GM18868 (cell line): ENCODE measurements around the gene DPP9.
A peak's percentile ranks its signal among the peaks of the same experiment; 100 is the strongest.
"Not testable (repeated sequence)": the region's sequence is repeated elsewhere in the genome, so short reads cannot be mapped to it uniquely, and the experiment has no call there.

Experiments used
- ATAC-seq: cut with Tn5 transposase; IDR thresholded peaks from one replicate; pipeline ENCODE4 v1.9.1; 2021; ENCODE audit warnings: mild to moderate bottlenecking, moderate library complexity; ENCODE audit not compliant: unreplicated experiment

DPP9 gene

DNA sequence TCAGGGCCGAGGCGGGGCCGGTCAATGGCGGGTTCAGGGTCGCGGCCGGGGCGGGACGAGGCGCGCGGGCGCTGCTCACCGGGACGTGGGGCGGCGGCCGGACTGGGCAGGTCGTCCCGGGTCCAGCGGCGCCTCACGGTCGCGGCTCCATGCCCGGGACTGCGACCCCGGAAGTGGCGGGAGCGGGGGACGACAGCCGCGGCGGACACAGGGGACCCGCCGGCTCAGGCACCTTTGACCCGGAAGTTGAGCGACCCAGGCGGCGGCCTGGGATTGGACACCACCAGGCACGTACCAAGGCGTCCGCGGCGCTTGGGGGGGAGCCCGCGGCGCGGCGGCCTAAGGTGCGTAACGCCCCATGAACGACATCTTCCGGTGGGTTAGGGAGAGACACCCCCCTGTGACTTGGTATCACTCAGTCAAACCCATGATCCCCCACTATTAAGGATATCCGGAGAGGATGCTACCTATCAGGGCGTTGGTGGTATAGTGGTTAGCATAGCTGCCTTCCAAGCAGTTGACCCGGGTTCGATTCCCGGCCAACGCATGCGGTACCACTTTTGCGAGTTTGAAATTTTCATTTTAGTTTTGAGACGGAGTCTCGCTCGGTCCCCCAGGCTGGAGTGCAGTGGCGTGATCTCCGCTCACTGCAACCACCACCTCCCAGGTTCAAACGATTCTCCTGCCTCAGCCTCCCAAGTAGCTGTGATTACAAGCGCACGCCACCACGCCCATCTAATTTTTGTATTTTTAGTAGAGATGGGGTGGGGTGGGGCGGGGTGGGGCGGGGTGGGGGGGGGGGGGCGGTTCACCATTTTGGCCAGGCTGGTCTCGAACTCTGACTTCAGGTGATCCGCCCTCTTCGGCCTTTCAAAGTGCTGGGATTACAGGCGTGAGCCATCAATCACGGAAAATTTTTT is at the start of gene DPP9:
Gene DPP9, minus strand, starts transcription at position 248 of the 920 bp plus-strand sequence. CDS start 3,936 bp downstream, outside the sequence.
- peak; percentile 92 for ATAC-seq

DNA sequence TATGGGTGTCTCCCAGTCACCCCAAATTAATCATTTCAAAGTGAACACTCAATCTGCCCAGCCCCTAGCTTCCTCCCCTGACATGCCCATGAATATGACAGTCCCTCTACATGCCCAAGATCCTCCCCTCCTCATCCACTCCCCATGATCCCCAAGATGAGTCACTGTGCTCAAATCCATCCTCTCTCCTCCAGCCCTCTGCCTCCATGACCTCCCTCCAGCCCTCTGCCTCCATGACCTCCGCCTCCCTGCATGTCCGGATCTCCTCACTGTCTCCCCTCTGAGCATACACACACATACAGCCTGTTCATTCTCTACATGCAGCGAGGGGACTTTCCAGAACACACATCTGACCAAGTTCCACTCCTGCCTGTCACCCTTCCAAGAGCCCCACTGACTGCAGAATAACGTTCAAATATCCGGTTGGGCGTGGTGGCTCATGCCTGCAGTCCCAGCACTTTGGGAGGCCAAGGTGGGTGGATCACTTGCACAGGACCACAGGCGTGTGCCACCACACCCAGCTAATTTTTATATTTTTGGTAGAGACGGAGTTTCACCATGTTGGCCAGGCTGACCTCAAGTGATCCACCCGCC is 49.5 kb upstream of the DPP9 start:
- no peak for ATAC-seq

DNA sequence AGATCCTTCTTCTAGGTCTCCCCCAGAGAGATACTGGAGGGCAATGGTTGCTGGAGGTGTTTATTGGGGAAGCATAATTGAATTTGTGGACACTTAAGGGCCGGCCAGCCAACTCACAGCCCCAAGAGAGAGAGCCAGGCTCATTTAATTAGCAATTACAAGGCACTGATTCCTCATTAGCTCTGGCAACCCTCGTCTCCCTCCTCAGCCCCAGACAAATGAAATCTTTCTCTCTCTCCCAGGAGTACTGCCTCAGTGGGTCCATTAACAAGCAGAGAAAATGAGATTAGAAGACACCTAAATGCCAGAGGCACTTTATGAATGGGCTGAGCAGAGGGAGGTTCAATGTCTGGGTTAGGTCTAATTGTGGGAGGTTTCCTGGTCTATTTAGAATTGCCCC is 48.9 kb upstream of the DPP9 start:
- no peak for ATAC-seq

DNA sequence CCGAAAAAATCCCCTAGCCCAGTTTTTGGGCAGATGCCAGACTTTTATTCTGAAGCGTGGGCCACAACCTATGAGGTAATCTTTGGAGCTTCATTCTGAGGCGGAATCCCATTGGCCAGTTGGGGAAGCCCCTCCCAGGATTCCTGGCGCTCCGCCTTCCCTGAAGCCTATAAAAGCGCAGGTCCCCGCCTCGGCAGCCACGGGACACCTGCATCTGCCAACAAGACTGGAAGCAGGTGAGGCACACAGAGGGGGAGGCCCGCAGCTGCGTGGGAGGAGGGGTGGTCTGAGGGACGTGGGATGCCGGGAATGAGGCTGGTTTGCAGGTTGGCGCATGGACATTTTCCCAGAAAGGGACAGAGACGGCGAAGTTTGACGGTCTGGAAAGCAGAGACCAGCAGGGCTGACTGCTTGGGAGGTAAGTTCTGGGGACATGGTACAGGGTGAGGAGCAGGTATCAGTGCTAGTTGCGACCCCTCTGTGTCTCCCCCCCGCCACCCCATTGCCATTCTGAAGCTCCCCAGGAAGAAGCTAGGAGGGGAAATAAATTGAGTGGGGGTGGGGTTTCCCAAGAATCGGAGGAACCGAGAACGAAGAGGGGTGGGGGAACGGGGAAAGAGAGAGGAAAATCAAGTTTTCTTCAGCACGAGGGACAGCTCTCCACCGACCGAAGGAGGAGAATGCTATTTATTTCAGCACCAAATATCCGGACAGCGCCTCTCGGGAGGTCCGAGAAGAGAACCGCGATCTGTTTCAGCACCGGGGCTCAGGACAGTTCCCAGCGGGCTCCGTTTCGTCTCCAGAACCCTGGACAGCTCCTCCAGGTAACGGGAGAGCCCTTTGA is 45.5 kb upstream of the DPP9 start:
- no peak for ATAC-seq

DNA sequence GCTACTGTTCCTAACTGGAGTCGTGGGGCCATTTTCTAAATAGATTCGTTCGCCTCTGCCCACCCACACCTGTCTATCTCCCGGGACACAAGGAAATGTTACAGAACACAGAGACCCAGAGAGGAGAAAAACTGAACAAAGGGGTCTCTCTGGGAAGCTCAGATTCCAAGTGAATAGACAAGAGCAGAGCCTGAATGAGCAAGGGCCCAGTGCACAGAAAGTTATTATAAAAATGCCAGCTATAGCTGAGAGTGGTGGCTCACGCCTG is 40.7 kb upstream of the DPP9 start:
- no peak for ATAC-seq

DNA sequence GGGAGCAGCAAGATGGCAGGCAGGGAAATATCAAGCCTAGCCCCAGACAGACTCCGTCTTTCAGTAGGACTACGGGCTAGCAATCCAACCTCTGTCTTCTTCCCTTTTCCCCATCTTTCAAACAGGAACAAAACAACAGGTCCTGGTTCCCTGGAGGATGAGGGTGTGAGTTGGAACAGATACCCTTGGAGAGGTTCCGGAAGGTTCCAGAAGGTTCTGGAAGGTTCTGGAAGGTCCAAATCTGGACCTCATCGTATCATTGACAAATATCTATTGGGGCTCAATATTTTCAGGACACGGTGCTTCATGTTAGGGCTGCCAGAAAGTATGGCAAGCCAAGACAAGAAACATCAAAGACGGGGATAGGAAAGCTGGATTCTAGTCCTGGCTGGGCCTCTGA is 39.4 kb upstream of the DPP9 start:
- no peak for ATAC-seq

DNA sequence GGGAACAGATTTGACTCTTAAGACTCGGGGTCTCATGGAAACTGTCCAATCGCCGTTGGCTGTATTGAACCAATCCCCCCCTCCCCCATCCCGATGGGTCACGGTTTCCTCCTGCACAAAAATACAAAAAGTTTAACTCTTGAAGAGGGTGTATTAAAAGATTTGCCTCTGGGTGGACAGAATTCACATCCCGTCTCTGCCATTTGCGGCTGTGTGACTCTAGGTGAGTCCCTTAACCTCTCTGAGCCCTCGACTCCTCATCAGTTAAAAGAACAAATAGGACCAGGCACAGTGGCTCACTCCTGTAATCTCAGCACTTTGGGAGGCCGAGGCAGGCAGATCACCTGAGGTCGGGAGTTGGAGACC is 36.6 kb upstream of the DPP9 start:
- no peak for ATAC-seq

DNA sequence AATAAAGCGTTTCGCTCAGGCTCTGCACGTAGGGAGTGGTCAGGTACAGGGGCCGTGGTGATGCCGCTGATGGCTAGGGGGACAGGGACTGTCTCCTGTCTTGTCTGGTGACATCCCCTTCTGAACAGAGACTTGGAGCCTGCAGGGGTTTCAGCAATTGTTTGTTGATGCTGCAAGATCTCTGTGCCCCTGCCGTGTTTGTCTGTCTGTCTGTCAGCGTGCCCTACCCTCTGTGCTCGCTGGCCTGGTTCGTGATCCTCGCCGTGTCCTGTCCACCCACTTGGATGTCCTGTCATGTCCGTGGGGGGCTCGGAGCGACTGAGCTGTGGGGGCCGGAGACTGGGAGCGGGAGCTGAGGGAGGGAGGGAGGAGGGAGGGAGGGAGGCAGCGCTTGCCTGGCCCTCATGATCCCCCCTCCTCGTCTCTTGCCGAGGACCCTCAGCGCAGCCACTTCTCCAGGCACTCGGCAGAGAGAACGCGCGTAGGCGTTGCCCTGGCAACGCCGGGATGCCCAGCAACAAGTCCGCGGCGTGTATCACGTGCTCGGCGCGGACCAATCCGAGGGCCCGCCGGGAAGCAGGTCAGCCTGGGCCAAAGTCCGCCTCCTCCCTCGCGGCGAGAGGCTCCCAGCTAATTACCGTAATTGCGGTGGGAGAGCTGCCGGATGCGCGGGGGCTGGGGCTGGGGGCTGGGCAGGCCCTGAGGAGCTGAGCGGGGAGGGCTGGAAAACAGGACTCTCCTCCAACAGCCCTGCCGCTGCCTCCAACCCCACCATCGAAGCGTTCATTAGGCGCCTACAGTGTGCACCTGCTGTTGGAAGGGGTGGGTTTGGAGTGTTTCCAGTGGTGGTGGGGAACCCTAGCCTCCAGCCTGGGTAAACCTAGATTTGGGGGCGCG is 36.0 kb upstream of the DPP9 start:
- no peak for ATAC-seq

DNA sequence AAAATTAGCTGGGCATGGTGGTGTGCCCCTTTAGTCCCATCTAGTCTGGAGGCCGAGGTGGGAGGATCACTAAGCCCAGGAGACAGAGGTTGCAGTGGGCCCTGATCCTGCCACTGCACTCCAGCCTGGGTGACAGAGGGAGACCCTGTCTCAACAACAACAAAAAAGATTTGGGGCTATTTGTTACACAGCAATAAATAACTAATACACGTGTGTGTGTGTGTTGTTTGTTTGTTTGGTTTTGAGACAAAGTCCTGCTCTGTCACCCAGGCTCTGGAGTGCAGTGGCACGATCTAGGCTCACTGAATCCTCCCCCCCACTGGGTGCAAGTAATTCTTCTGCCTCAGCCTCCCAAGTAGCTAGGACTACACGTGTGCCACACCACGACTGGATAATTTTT is 35.0 kb upstream of the DPP9 start:
- no peak for ATAC-seq

DNA sequence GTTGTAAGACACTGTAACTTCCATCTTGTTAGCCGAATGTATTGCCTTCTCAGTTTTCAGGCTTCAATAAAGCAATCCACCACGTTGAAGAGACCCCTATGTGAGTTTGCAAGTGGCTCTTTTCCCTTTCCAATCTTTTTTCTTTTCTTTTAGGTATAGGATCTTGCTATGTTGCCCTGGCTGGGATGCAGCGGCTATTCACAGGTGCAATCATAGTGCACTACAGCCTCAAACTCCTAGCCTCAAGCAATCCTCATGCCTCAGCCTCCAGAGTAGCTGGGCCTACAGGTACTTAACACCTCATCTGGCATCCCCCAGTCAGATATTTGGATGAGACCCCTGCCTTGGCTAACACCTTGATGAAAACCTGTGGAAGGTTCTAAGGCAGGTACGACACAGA is 34.4 kb upstream of the DPP9 start:
- ATAC-seq, result no peak

DNA sequence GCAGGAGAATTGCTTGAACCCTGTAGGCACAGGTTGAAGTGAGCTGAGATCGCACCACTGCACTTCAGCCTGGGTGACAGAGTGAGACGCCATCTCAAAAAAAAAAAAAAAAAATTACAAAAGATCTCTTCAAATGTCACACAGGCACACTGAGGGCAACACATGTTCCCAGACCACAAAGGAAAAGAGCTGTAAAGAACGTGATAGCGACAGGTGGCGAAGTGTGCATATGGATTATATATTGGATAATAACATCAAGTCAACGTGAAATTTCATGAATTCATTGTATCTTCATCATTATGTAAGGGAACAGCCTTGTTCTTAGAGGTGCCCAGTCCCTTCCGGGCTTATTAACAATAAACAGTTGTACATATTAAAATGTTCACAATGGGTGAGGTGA is 31.8 kb upstream of the DPP9 start:
- ATAC-seq, result no peak

DNA sequence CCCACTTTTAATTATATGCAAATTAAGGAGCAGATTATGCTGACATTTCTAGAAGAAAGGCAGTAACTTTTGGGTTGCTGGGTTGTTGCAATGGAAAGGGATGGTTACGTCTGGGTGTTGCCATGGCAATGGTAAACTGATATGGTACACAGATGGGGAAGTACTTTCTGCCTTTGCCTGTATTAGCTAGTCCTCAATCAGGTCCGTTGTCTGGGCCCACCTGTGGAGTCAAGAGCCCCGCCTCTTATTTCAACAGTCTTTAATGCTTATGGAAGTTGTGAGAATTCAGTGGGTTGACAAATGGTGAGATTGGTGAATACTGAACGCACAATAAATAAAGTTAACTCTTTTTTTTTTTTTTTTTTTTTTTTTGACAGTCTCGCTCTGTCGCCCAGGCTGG is 30.6 kb upstream of the DPP9 start:
- no peak for ATAC-seq

DNA sequence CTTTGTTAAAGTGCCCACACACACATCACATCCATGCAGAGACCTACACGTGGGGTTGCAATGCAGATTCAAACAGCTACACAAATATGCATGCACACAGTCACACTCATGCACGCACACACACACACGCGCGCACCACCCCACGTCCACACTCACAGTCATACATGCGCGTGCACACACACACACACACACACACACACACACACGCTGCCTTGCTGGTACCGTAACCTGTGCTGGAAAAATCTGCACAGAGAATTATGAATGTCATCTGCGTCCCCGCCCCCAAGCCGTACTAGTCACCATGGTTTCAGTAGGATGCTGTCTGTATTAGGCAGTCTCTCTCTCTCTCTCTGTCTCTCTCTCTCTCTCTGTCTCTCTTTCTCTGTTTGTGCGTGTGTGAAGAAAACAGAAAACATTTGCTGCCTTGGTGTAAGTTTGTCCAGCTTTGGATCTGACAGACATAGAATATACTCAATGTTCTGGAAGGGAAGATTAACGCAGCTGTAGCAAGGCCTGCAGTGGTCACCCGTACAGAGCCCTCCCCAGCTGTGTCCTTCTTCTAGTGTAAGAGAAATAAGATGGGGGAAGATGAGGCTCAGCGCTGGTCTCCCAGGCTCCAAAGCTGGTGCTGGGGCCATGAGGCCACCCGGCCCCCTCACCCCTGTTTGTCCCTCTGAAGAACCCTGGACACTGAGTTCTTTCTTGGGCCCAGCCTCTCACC is 26.4 kb upstream of the DPP9 start:
- no peak for ATAC-seq

DNA sequence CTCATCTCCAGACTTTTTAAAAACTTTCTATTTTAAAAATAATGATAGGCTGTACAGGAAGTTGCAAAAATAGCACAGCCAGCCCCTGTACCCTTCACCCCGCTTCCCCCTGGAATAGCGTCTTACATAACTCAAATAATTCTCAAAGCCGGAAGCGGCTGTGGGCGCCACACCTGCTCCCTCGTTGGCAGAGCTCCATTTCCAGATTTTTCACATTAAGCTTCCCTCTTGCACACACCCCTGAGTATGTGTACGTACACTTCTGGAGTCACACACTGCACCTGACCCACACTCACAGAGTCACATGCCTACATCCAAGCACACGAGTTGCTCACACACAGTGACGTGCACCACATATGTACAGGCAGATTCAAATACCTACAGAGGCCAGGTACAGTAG is 24.9 kb upstream of the DPP9 start:
- ATAC-seq, result no peak

DNA sequence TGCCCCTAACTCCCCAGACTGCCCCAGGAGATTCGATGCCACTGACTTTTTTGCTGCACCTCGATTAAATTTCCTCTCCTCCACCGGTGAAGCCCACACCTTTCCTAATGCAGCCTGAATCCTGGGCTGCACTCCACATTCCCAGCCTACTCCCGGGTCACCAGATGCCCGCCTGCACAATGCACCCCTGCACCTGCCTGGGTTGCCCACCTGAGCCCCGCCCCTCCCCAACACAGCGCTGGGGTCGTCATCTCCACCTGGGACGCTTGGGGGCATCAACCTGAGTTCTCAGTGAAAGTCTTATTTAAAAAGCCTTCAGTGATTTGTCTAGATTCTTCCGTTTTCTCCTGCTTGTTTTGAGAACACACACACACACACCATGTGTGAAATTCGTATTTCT is 24.5 kb upstream of the DPP9 start:
- no peak for ATAC-seq

DNA sequence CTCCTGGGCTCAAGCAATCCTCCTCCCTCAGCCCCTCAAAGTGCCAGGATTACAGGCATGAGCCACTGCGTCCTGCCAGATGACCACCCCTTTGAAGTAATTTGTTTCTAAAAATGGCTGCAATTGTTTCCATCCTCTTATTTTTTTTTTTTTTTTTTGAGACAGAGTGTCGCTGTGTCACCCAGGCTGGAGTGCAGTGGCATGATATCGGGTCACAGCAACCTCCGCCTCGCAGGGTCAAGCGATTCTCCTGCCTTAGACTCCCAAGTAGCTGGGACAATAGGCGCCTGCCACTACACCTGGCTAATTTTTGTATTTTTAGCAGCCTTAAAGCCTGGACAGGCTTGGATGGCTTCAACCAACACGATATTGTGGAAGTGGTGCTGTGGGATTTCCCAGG is 22.3 kb upstream of the DPP9 start:
- no peak for ATAC-seq

DNA sequence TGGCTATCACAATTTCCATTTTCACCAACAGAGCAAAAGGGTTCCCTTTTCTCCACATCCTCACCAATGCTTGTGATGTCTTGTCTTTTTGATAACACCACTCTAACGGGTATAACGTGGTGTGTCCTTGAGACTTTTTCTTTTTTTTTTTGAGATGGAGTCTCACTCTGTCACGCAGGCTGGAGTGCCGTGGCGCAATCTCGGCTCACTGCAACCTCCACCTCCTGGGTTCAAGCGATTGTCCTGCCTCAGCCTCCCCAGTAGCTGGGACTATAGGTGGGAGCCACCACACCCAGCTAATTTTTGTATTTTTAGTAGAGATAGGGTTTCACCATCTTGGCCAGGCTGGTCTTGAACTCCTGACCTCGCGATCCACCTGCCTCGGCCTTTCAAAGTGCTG is 21.5 kb upstream of the DPP9 start:
- not testable (repeated sequence) for ATAC-seq

DNA sequence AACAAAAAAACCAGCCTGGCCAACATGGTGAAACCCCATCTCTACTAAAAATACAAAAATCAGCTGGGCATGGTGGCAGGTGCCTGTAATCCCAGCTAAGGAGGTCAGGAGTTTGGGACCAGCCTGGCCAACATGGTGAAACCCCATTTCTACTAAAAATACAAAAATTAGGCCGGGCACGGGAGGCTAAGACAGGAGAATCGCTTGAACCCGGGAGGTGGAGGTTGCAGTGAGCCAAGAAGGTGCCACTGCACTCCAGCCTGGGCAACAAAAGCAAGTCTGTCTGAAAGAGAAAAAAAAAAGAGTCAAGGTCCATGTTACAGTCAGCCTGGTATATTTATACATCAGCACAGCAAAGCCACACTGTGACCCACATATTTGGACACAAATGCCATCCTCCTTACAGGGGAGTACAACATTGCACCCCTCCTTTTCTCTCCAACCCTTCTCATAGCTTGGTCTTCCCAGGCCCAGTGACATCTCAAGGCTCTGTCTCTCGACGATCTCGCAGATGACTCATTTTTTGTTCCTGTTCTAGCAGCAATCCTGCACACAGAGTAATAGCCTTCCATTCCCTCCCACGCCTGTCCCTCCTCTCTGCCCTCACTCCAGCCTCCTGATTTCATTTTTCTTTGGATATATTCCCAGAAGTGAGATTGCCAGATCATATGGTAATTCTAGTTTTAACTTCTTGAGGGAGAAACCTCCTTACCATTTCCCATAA is 21.0 kb upstream of the DPP9 start:
- no peak for ATAC-seq
